T-helper 17 cell (primary cell): ENCODE data around the gene RCN2. TPM values are rescaled to one million over a fixed set of nuclear protein-coding genes. Genes with fewer than 3 reads are reported as not detected.

Source experiments
- ATAC-seq: fragments of 150-1000 bp; cut with Tn5 transposase; 2 replicates; pipeline ENCODE4 v1.10.0; 2021; ENCODE audit warnings: mild to moderate bottlenecking, moderate library complexity
- DNase-seq, 3 donors: peaks; one replicate each; pipeline versions ENCODE4 v3.0.0 to v3.0.0-alpha.2; 2020 to 2021
- H3K9me3 ChIP-seq: one replicate; pipeline ENCODE4 v1.7.0; 2013; ENCODE audit warnings: low read length, mild to moderate bottlenecking; ENCODE audit not compliant: control insufficient read depth, poor library complexity, severe bottlenecking
- H3K27ac Mint-ChIP-seq: one replicate; pipeline ENCODE4 v1.8.0; 2022; ENCODE audit warnings: mild to moderate bottlenecking, moderate library complexity, mixed read lengths
- H3K27me3 Mint-ChIP-seq: one replicate; pipeline ENCODE4 v1.8.0; 2022; ENCODE audit warnings: mixed read lengths
- H3K36me3 Mint-ChIP-seq: one replicate; pipeline ENCODE4 v1.8.0; 2022; ENCODE audit warnings: low read depth, mixed read lengths
- H3K4me1 Mint-ChIP-seq: one replicate; pipeline ENCODE4 v1.8.0; 2022; ENCODE audit warnings: mild to moderate bottlenecking, mixed read lengths
- H3K4me3 Mint-ChIP-seq: one replicate; pipeline ENCODE4 v1.8.0; 2022; ENCODE audit warnings: mild to moderate bottlenecking, moderate library complexity, mixed read lengths
- total RNA-seq, 4 donors: library from RNA in 2 of 4; stranded (reverse) in 2 of 4; gene quantifications; one replicate each; pipeline ENCODE4 v1.2.3 and lab custom pipeline; 2022 to 2026

Gene RCN2
- total RNA-seq, 2 donors from 2014 or later, result 16.2 to 17.1 TPM

DNA sequence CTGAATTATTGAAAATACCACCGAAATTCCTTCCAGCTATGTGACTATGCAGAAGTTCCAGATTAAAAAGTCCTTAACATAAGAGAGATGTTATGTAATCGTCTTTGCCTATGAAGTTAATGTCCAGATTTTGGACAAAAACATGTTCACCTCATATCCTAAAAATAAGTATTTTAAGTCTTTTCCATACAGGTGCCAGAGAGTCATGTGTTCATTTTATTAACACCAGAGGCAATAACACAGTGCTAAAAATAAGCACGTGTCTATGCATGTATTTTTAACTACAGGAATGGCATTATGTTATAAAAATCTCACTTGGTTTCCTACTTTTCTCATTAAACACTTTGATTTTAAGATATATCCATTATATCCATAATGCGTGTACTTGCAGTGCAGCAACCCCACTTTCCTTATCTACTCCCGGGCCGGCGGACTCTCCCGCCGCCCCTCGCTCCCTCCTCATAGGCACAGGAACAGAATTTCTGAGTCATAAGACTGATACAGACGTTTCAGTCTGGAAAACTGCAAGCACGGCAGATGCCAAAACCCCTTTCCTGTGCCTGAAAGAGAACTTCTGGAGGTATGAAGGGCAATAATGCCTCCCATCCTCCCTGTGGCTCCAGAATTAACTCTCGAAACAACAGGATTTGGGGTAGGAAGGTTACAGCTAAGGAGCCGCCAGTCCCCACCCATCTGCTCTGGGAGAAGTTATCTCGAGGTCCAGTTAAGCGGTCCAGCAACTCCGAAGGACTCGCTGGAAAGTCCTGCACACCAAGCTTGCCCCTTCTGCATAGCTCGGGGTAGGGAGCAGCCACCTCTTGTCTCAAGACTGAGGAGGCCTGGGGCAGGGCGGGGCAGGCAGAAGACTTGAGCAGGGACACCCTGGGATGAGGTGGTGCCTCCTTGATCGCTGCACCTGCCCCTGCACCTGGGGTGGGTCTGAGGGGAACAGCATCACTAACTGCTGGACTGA lies 41.1 kb downstream of the RCN2 start:
- peak; percentile 6 for ATAC-seq
- no peaks in the 10 kb centered on the region for H3K27me3 Mint-ChIP-seq

DNA sequence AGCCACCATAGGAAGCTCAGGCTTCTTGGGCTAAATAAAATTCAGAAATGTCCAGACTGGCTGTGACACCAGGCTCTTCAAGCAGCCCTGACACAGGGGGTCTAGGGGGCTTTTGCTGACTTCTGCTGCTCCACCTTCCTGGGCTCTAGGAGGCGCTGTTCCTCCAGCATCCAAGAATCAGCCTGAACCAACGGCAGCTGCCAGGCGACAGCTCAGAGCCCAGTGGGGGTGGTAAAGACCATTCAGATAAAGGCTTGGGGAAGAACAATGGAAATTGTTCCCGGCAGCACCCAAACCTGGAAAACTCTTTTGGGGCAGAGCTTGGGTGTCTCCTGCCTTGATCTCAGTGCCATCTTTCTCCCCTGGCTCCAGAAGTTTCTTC lies 41.8 kb downstream of the RCN2 start:
- Mint-ChIP-seq H3K27ac (no peak overlapping the region), H3K27me3 (no peaks in the 10 kb centered on the region), H3K4me1 (peaks cover 8% of the 10 kb centered on the region), H3K4me3 (no peak overlapping the region), H3K36me3 (no peaks in the 10 kb centered on the region)
- no peaks in the 10 kb centered on the region for H3K9me3 ChIP-seq
- ATAC-seq, result peak; percentile 73
- DNase-seq, result peak in 2 of 3 donors; percentile 40 to 60

More for the DNA sequence above, 41.1 kb downstream of the RCN2 start:
- Mint-ChIP-seq H3K27ac (no peak overlapping the region), H3K36me3 (no peaks in the 10 kb centered on the region), H3K4me3 (no peak overlapping the region), H3K4me1 (peaks cover 8% of the 10 kb centered on the region)
- DNase-seq, result no peak
- H3K9me3 ChIP-seq, result no peaks in the 10 kb centered on the region

GRCh38 chr15:76973906-76974305 lies 42.4 kb downstream of the RCN2 start:
- DNase-seq (no peak), ATAC-seq (no peak)
- no peaks in the 10 kb centered on the region for H3K9me3 ChIP-seq
- Mint-ChIP-seq H3K27me3 (no peaks in the 10 kb centered on the region), H3K4me1 (peaks cover 8% of the 10 kb centered on the region), H3K4me3 (no peak overlapping the region), H3K27ac (no peak overlapping the region), H3K36me3 (no peaks in the 10 kb centered on the region)

- ATAC-seq (no peak), DNase-seq (no peak)
- Mint-ChIP-seq H3K27ac (no peak overlapping the region), H3K27me3 (no peaks in the 10 kb centered on the region), H3K4me3 (no peak overlapping the region), H3K36me3 (no peaks in the 10 kb centered on the region), H3K4me1 (peaks cover 8% of the 10 kb centered on the region)
- no peaks in the 10 kb centered on the region for H3K9me3 ChIP-seq
Measured at GRCh38 chr15:76974456-76975036, 43.0 kb downstream of the RCN2 start.

GRCh38 chr15:76976141-76976540 lies 44.6 kb downstream of the RCN2 start:
- peak overlapping the region; percentile 51 for H3K27ac Mint-ChIP-seq
- no peaks in the 10 kb centered on the region for H3K27me3 Mint-ChIP-seq
- H3K4me3 Mint-ChIP-seq, result no peak overlapping the region
- ATAC-seq, result no peak
- H3K36me3 Mint-ChIP-seq, result no peaks in the 10 kb centered on the region
- no peak for DNase-seq
- no peaks in the 10 kb centered on the region for H3K9me3 ChIP-seq
- H3K4me1 Mint-ChIP-seq, result peaks cover 8% of the 10 kb centered on the region

DNA sequence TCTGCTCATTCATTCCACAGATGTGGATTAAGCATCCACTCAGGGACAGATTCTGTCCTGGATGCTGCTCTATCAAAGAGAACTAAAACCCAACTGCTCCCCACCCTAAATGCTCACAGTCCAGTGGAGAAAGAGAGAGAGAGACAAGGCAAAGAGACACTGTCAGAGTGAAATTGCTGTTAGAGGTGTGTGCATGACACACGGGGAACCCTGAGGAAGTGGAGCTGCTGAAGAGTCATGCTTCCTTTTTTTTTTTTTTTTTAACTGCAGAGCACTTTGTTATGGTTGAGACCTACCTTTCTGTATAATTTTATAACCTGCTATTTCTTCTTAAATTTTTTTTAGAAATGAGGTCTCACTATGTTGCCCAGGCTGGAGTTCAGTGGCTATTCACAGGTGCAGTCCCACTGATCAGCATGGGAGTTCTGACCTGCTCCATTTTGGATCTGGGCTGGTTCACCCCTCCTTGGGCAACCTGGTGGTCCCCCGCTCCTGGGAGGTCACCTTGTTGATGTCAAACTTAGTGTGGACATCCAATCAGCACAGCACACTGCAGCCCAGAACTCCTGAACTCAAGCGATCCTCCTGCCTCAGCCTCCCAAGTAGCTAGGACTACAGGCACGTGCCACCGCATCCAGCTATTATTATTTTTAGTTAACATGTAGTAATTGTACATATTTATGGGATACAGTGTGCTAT lies 45.2 kb downstream of the RCN2 start:
- Mint-ChIP-seq H3K4me1 (peaks cover 8% of the 10 kb centered on the region), H3K27ac (peak overlapping the region; percentile 51)
- no peak for ATAC-seq

DNA sequence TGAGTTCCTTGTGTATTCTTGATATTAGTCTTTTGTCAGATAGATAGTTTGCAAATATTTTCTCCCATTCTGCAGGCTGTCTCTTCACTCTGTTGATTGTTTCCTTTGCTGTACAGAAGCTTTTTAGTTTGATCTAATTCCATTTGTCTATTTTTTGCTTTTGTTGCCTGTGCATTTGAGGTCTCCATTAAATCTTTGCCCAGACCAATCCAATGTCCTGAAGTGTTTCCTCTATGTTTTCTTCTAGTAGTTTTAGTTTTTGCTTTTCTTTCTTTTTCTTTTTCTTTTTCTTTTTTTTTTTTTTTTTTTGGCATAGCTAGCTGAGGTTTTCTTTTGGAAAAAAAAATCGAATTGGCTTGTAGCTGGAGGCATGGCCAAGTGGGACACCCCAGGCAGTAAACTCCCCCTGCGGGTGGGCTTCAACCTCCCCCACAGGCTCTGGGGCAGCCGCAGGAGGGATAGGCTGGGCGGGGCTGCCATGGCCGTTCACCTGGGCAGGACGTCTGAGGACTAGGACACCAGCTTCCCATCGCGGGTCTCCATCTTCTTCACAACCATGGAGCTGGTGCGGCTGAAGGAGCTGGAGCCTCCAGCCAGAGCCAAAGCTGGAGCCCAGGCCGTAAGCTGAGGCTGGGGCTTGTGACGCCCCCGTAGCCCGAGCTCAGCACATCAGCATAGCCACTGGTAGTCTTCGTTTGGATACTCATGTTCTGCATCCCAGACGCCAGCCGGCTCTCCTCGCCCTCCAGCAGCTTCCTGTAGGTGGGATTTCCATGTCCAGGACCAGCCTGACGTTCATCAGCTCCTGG lies 47.2 kb downstream of the RCN2 start:
- no peaks in the 10 kb centered on the region for H3K9me3 ChIP-seq
- DNase-seq (no peak), ATAC-seq (no peak)
- H3K27me3 Mint-ChIP-seq, result no peaks in the 10 kb centered on the region
- H3K27ac Mint-ChIP-seq, result no peak overlapping the region
- peaks cover 7% of the 10 kb centered on the region for H3K4me1 Mint-ChIP-seq
- H3K4me3 Mint-ChIP-seq, result no peak overlapping the region
- no peaks in the 10 kb centered on the region for H3K36me3 Mint-ChIP-seq

More for the DNA sequence above, 45.2 kb downstream of the RCN2 start:
- Mint-ChIP-seq H3K4me3 (no peak overlapping the region), H3K36me3 (no peaks in the 10 kb centered on the region), H3K27me3 (no peaks in the 10 kb centered on the region)
- no peak for DNase-seq
- H3K9me3 ChIP-seq, result no peaks in the 10 kb centered on the region

GRCh38 chr15:76979331-76979925 lies 47.9 kb downstream of the RCN2 start:
- H3K9me3 ChIP-seq, result no peaks in the 10 kb centered on the region
- Mint-ChIP-seq H3K27ac (no peak overlapping the region), H3K4me1 (peaks cover 6% of the 10 kb centered on the region), H3K27me3 (no peaks in the 10 kb centered on the region), H3K36me3 (no peaks in the 10 kb centered on the region), H3K4me3 (no peak overlapping the region)
- DNase-seq (no peak), ATAC-seq (no peak)

DNA sequence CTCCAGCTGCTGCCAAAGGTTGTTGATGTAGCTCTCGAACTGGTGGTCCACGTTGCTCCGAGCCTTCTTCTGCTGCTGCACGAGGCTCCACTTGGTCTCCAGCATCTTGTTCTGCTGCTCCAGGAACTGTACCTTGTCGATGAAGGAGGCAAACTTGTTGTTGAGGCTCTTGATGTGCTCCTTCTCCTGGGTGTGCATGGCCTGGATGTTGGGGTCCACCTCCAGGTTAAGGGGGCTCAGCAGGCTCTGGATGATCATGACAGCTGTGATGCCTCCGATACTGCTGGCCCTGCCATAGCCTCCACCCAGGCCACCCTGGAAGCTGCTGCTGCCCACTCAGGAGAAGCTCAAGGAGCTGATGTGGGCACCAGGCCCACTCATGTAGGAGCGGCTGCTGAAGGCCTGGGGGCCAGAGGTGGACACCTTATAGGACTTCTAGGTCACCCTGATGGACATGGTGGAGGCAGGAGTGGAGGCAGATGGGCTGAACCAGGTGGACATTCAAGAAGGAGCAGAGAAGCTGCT lies 48.5 kb downstream of the RCN2 start:
- H3K4me1 Mint-ChIP-seq, result peaks cover 6% of the 10 kb centered on the region
- no peaks in the 10 kb centered on the region for H3K9me3 ChIP-seq
- no peak overlapping the region for H3K4me3 Mint-ChIP-seq
- no peak for ATAC-seq
- H3K27me3 Mint-ChIP-seq, result no peaks in the 10 kb centered on the region
- no peak overlapping the region for H3K27ac Mint-ChIP-seq
- no peak for DNase-seq
- no peaks in the 10 kb centered on the region for H3K36me3 Mint-ChIP-seq

- Mint-ChIP-seq H3K4me3 (no peak overlapping the region), H3K36me3 (no peaks in the 10 kb centered on the region), H3K4me1 (peaks cover 4% of the 10 kb centered on the region), H3K27me3 (no peaks in the 10 kb centered on the region), H3K27ac (no peak overlapping the region)
- no peak for ATAC-seq
- no peaks in the 10 kb centered on the region for H3K9me3 ChIP-seq
- DNase-seq, result no peak
Measured at GRCh38 chr15:76982356-76982755, 50.8 kb downstream of the RCN2 start.

- Mint-ChIP-seq H3K4me1 (peaks cover 6% of the 10 kb centered on the region), H3K4me3 (no peak overlapping the region), H3K27me3 (no peaks in the 10 kb centered on the region), H3K36me3 (no peaks in the 10 kb centered on the region), H3K27ac (no peak overlapping the region)
- DNase-seq, result no peak
- no peak for ATAC-seq
- no peaks in the 10 kb centered on the region for H3K9me3 ChIP-seq
Measured at GRCh38 chr15:76982756-76983155, 51.2 kb downstream of the RCN2 start.

- H3K9me3 ChIP-seq, result no peaks in the 10 kb centered on the region
- peaks cover 12% of the 10 kb centered on the region for H3K4me1 Mint-ChIP-seq
- no peaks in the 10 kb centered on the region for H3K36me3 Mint-ChIP-seq
- H3K27ac Mint-ChIP-seq, result no peak overlapping the region
- DNase-seq (no peak), ATAC-seq (no peak)
- no peak overlapping the region for H3K4me3 Mint-ChIP-seq
- no peaks in the 10 kb centered on the region for H3K27me3 Mint-ChIP-seq
Measured at GRCh38 chr15:76983590-76984375, 52.2 kb downstream of the RCN2 start.
